CD4-positive, alpha-beta T cell (primary cell): ENCODE measurements around the gene LCE1C. TPM values are rescaled to one million over a fixed set of nuclear protein-coding genes. Genes with fewer than 3 reads are reported as not detected.

Experiments
- ATAC-seq: fragments of 200-7000 bp; cut with Tn5 transposase; one replicate; pipeline ENCODE4 v1.10.0; 2022; ENCODE audit warnings: mild to moderate bottlenecking; ENCODE audit not compliant: poor library complexity
- CTCF ChIA-PET: fragments of 350-600 bp; sonication (Branson Sonifier 250); formaldehyde crosslinking; loops from one replicate; lab custom pipeline; 2021; ENCODE audit warnings: antibody characterized with exemption, inconsistent platforms; lab: Charles Lee
- POLR2A ChIA-PET: fragments of 350-600 bp; sonication (Branson Sonifier 250); formaldehyde crosslinking; loops from one replicate; lab custom pipeline; 2021; ENCODE audit warnings: antibody characterized with exemption, inconsistent platforms; lab: Charles Lee
- DNase-seq, 14 experiments: peaks; one replicate each; pipeline ENCODE4 v3.0.0-alpha.2; 2013 to 2020; ENCODE audit warnings: mixed read lengths in 2 of 14
- H3K27ac ChIP-seq, 2 donors: one replicate each; pipeline versions ENCODE4 v1.5.1 to v1.7.0; 2013; ENCODE audit warnings: low read length in 2 of 2, low read depth in 1 of 2, mild to moderate bottlenecking in 1 of 2
- H3K27me3 ChIP-seq, 2 experiments: 1 replicate in 1 of 2; 2 replicates in 1 of 2; pipeline versions ENCODE4 v1.6.1 to v1.7.0; 2013; ENCODE audit warnings: low read length in 2 of 2, control low read depth in 1 of 2, mild to moderate bottlenecking in 1 of 2, moderate library complexity in 1 of 2; ENCODE audit not compliant: insufficient read depth in 2 of 2, control insufficient read depth in 1 of 2
- H3K36me3 ChIP-seq: one replicate; pipeline ENCODE4 v1.6.1; 2013; ENCODE audit warnings: low read length, control low read depth; ENCODE audit not compliant: insufficient read depth
- H3K4me1 ChIP-seq: one replicate; pipeline ENCODE4 v1.6.1; 2013; ENCODE audit warnings: low read length, control low read depth; ENCODE audit not compliant: insufficient read depth
- H3K4me3 ChIP-seq: one replicate; pipeline ENCODE4 v1.5.1; 2013; ENCODE audit warnings: mild to moderate bottlenecking, low read length, moderate library complexity
- H3K9me3 ChIP-seq, 2 experiments: 1 replicate in 1 of 2; 2 replicates in 1 of 2; pipeline versions ENCODE4 v1.6.1 to v1.7.0; 2013; ENCODE audit warnings: low read length in 2 of 2, mild to moderate bottlenecking in 2 of 2, control low read depth in 1 of 2, moderate library complexity in 1 of 2; ENCODE audit not compliant: control insufficient read depth in 1 of 2, insufficient read depth in 1 of 2
- H3K27ac Mint-ChIP-seq: one replicate; pipeline ENCODE4 v1.8.0; 2020; ENCODE audit warnings: mixed read lengths
- H3K27me3 Mint-ChIP-seq: one replicate; pipeline ENCODE4 v1.8.0; 2021; ENCODE audit warnings: mixed read lengths
- H3K36me3 Mint-ChIP-seq: one replicate; pipeline ENCODE4 v1.8.0; 2021; ENCODE audit warnings: low read depth, mixed read lengths
- H3K4me1 Mint-ChIP-seq: one replicate; pipeline ENCODE4 v1.8.0; 2021; ENCODE audit warnings: low read depth, mixed read lengths
- H3K4me3 Mint-ChIP-seq: one replicate; pipeline ENCODE4 v1.8.0; 2020; ENCODE audit warnings: mild to moderate bottlenecking, mixed read lengths
- H3K9me3 Mint-ChIP-seq: one replicate; pipeline ENCODE4 v1.8.0; 2020; ENCODE audit warnings: mixed read lengths
- intact Hi-C, 2 experiments: fragments of 100-400 bp; cut with DNase I in 1 of 2; cut with micrococcal nuclease in 1 of 2; formaldehyde crosslinking; loops; one replicate each; pipeline versions ENCODE4 v1.15.1 to v1.9.0; 2023 to 2025; cut with DNase I, micrococcal nuclease
- total RNA-seq, 174 experiments: library from RNA in 2 of 174; stranded (reverse) in 2 of 174; gene quantifications; one replicate each; pipeline ENCODE4 v1.2.3 and lab custom pipeline; 2021 to 2026
- TF ChIP-seq, protein P1 (sequence below): fragments of 200-600 bp; IDR thresholded peaks from one replicate; pipeline ENCODE4 v1.8.0; 2022; ENCODE audit warnings: antibody characterized with exemption, mild to moderate bottlenecking

LCE1C gene
- total RNA-seq, 2 experiments from 2014 or later = not detected

DNA sequence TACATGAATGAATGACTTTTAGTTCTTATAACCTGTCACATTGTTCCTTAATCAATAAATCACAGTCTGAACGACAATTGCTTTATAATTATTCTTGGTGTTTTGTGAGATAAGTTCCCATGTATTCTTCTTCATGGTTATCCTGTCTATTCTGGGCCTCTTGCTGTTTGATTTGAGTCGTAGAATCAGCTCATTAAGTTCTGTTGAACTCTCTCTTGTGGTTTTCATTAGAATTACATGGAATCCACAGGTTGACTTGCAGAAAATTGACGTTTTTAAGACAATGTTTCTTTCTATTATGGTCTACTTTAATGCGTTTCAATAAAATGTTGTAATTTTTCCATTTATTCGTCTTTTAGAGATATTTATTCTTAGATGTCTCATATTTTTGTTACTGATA is 16.8 kb upstream of the LCE1C start:
- Histone ChIP-seq H3K27me3 (peaks cover 10 to 11% of the 10 kb centered on the region in 2 experiments), H3K27ac (no peak overlapping the region), H3K36me3 (no peaks in the 10 kb centered on the region), H3K4me3 (no peak overlapping the region), H3K9me3 (no peaks in the 10 kb centered on the region), H3K4me1 (no peaks in the 10 kb centered on the region)
- Mint-ChIP-seq H3K4me1 (no peaks in the 10 kb centered on the region), H3K9me3 (no peaks in the 10 kb centered on the region), H3K27ac (no peak overlapping the region), H3K4me3 (no peak overlapping the region), H3K27me3 (peaks cover 40% of the 10 kb centered on the region), H3K36me3 (no peaks in the 10 kb centered on the region)
- ChIA-PET CTCF (no interaction called here), POLR2A (no interaction called here)
- ATAC-seq = no peak
- TF ChIP-seq, protein P1, sequence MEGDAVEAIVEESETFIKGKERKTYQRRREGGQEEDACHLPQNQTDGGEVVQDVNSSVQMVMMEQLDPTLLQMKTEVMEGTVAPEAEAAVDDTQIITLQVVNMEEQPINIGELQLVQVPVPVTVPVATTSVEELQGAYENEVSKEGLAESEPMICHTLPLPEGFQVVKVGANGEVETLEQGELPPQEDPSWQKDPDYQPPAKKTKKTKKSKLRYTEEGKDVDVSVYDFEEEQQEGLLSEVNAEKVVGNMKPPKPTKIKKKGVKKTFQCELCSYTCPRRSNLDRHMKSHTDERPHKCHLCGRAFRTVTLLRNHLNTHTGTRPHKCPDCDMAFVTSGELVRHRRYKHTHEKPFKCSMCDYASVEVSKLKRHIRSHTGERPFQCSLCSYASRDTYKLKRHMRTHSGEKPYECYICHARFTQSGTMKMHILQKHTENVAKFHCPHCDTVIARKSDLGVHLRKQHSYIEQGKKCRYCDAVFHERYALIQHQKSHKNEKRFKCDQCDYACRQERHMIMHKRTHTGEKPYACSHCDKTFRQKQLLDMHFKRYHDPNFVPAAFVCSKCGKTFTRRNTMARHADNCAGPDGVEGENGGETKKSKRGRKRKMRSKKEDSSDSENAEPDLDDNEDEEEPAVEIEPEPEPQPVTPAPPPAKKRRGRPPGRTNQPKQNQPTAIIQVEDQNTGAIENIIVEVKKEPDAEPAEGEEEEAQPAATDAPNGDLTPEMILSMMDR = no peak
- intact Hi-C loops = no loop called here
- no peak for DNase-seq

DNA sequence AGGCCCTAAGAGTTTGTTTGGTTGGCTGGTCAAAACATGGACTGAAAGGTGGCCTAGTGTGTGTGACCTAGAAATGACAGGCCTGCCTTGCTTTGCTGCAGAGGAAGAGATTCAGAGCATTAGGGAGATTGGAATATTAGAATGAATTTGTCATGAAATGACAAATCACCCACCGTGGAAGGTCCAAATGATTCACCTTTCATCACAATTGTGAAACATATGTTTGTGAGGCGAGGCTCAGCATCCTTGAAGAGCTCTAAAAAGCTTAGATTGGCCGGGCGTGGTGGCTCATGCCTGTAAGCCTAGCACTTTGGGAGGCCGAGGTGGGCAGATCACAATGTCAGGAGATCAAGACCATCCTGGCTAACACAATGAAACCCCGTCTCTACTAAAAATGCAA is 10.9 kb upstream of the LCE1C start:
- TF ChIP-seq, protein P1 = no peak
- Mint-ChIP-seq H3K4me1 (no peaks in the 10 kb centered on the region), H3K9me3 (peaks cover 3% of the 10 kb centered on the region), H3K27me3 (peaks cover 24% of the 10 kb centered on the region), H3K36me3 (no peaks in the 10 kb centered on the region), H3K27ac (no peak overlapping the region), H3K4me3 (no peak overlapping the region)
- H3K36me3 ChIP-seq = no peaks in the 10 kb centered on the region
- ChIA-PET CTCF (no interaction called here), POLR2A (no interaction called here)
- H3K9me3 ChIP-seq = no peaks in the 10 kb centered on the region
- H3K27me3 ChIP-seq = peaks cover 0 to 3% of the 10 kb centered on the region in 2 experiments
- no peak overlapping the region for H3K4me3 ChIP-seq
- ATAC-seq = no peak
- intact Hi-C loops = no loop called here
- DNase-seq = no peak
- H3K27ac ChIP-seq = no peak overlapping the region
- H3K4me1 ChIP-seq = no peaks in the 10 kb centered on the region

DNA sequence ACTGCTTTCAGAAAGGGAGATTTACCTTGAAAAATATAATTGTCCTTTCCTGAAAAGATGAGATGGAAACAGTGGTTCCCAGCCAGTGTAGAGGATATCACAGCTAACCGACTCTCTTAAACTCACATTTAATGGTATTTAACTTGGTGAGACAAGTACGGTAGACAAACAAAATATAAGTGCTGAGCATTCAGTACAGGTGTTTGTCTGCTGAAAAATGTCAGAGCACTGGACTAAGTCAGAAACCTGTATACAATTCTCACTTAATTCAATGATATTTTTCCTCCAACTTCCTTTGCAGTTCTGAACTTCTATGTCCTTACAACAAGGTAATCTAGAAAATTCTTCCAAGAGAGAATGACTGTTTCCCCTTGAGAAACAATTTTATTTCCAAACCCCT is 5.2 kb upstream of the LCE1C start, which contains the start of gene LCE1B:
LCE1B (plus strand) TSS at position 301 of the 400 bp plus-strand sequence. CDS start 476 bp downstream, outside the sequence.
- H3K4me1 Mint-ChIP-seq = no peaks in the 10 kb centered on the region
- H3K4me3 Mint-ChIP-seq = no peak within 1 kb of the TSS
- no peaks in the 10 kb centered on the region for H3K4me1 ChIP-seq
- H3K27ac Mint-ChIP-seq = no peak within 1 kb of the TSS
- TF ChIP-seq, protein P1 = no peak
- intact Hi-C loops = no loop called here
- H3K4me3 ChIP-seq = no peak within 1 kb of the TSS
- ChIA-PET POLR2A (no interaction called here), CTCF (no interaction called here)
- peaks cover 27% of the 10 kb centered on the region for H3K27me3 Mint-ChIP-seq
- DNase-seq (no peak), ATAC-seq (no peak)
- no peak within 1 kb of the TSS for H3K27ac ChIP-seq
- no peaks in the 10 kb centered on the region for H3K9me3 ChIP-seq
- no peaks in the 10 kb centered on the region for H3K36me3 ChIP-seq
- peaks cover 3% of the 10 kb centered on the region for H3K9me3 Mint-ChIP-seq
- H3K36me3 Mint-ChIP-seq = no peaks in the 10 kb centered on the region
- H3K27me3 ChIP-seq = peaks cover under 1 to 5% of the 10 kb centered on the region in 2 experiments
